Liver (tissue), 9 donors: ENCODE data around the gene SLC35E1. TPM values are rescaled to one million over a fixed set of nuclear protein-coding genes. Genes with fewer than 3 reads are reported as not detected.
A peak's percentile ranks its signal among the peaks of the same experiment; 100 is the strongest.

Source experiments
- DNase-seq: peaks from one replicate; pipeline ENCODE4 v3.0.0-alpha.2; 2017; ENCODE audit warnings: low spot score
- H3K27ac ChIP-seq, 2 donors: one replicate each; pipeline ENCODE4 v1.7.0; 2013; ENCODE audit warnings: inconsistent platforms in 2 of 2, low read length in 2 of 2, control low read depth in 1 of 2, low read depth in 1 of 2, mild to moderate bottlenecking in 1 of 2
- H3K27me3 ChIP-seq, 4 donors: one replicate each; pipeline versions ENCODE4 v1.6.1 to v1.7.0; 2013; ENCODE audit warnings: low read length in 3 of 4, inconsistent platforms in 1 of 4, mild to moderate bottlenecking in 1 of 4, moderate library complexity in 1 of 4; ENCODE audit not compliant: control insufficient read depth in 4 of 4, insufficient read depth in 4 of 4
- H3K36me3 ChIP-seq, 4 donors: one replicate each; pipeline versions ENCODE4 v1.6.1 to v1.7.0; 2013; ENCODE audit warnings: low read length in 3 of 4, mild to moderate bottlenecking in 3 of 4, low read depth in 1 of 4, moderate library complexity in 1 of 4; ENCODE audit not compliant: control insufficient read depth in 4 of 4, insufficient read depth in 3 of 4
- H3K4me1 ChIP-seq, 4 donors: one replicate each; pipeline versions ENCODE4 v1.6.1 to v1.7.0; 2013; ENCODE audit warnings: low read length in 3 of 4, mild to moderate bottlenecking in 3 of 4, moderate library complexity in 1 of 4; ENCODE audit not compliant: control insufficient read depth in 4 of 4, insufficient read depth in 4 of 4
- H3K4me3 ChIP-seq, 3 donors: one replicate each; pipeline versions ENCODE4 v1.6.1 to v1.7.0; 2013; ENCODE audit warnings: low read length in 3 of 3, control low read depth in 1 of 3, low read depth in 1 of 3, mild to moderate bottlenecking in 1 of 3
- H3K9ac ChIP-seq, 2 donors: one replicate each; pipeline ENCODE4 v1.7.0; 2013; ENCODE audit warnings: low read length in 2 of 2, mild to moderate bottlenecking in 2 of 2, moderate library complexity in 2 of 2, control low read depth in 1 of 2, low read depth in 1 of 2
- H3K9me3 ChIP-seq, 4 donors: one replicate each; pipeline versions ENCODE4 v1.6.1 to v1.7.0; 2013; ENCODE audit warnings: low read length in 3 of 4; ENCODE audit not compliant: control insufficient read depth in 4 of 4
- ATF3 ChIP-seq: IDR thresholded peaks from 2 replicates; pipeline ENCODE4 v1.6.1; 2016; ENCODE audit warnings: antibody characterized with exemption
- CTCF ChIP-seq: fragments of 150-350 bp; IDR thresholded peaks from 2 replicates; pipeline ENCODE4 v1.5.1; 2017; ENCODE audit warnings: improper control_type of control experiment, low read depth, low read length; ENCODE audit not compliant: missing input control
- EGR1 ChIP-seq, 2 donors: IDR thresholded peaks; 2 replicates each; pipeline ENCODE4 v1.6.1; 2016 to 2018; ENCODE audit warnings: antibody characterized with exemption in 2 of 2, low read depth in 2 of 2
- FOXA2 ChIP-seq: IDR thresholded peaks from 2 replicates; pipeline ENCODE4 v1.6.1; 2016; ENCODE audit warnings: antibody characterized with exemption
- GABPA ChIP-seq, 2 donors: IDR thresholded peaks in 1 of 2; conservative IDR thresholded peaks in 1 of 2; 2 replicates each; pipeline ENCODE4 v1.6.1; 2016; ENCODE audit warnings: antibody characterized with exemption in 2 of 2, mild to moderate bottlenecking in 1 of 2, moderate library complexity in 1 of 2
- HNF4A ChIP-seq, 2 donors: conservative IDR thresholded peaks; 2 replicates each; pipeline ENCODE4 v1.6.1; 2016; ENCODE audit warnings: antibody characterized with exemption in 2 of 2, mild to moderate bottlenecking in 2 of 2
- HNF4G ChIP-seq: IDR thresholded peaks from 2 replicates; pipeline ENCODE4 v1.6.1; 2016; ENCODE audit warnings: antibody characterized with exemption
- MAX ChIP-seq: IDR thresholded peaks from 2 replicates; pipeline ENCODE4 v1.6.1; 2016; ENCODE audit warnings: antibody characterized with exemption
- NR2F2 ChIP-seq: IDR thresholded peaks from 2 replicates; pipeline ENCODE4 v1.6.1; 2016; ENCODE audit warnings: antibody characterized with exemption
- RAD21 ChIP-seq, 2 donors: IDR thresholded peaks; 2 replicates each; pipeline ENCODE4 v1.6.1; 2016; ENCODE audit warnings: antibody characterized with exemption in 2 of 2, mild to moderate bottlenecking in 2 of 2
- RXRA ChIP-seq, 2 donors: IDR thresholded peaks; 2 replicates each; pipeline ENCODE4 v1.6.1; 2017 to 2018; ENCODE audit warnings: antibody characterized with exemption in 2 of 2, mild to moderate bottlenecking in 1 of 2
- SP1 ChIP-seq: IDR thresholded peaks from 2 replicates; pipeline ENCODE4 v1.6.1; 2018; ENCODE audit warnings: antibody characterized with exemption, mild to moderate bottlenecking
- YY1 ChIP-seq: IDR thresholded peaks from 2 replicates; pipeline ENCODE4 v1.6.1; 2016; ENCODE audit warnings: antibody characterized with exemption, mild to moderate bottlenecking
- ZBTB33 ChIP-seq: IDR thresholded peaks from 2 replicates; pipeline ENCODE4 v1.6.1; 2016; ENCODE audit warnings: antibody characterized with exemption
- WGBS: extraction: QIAGEN DNeasy Blood & Tissue Kit; methylation state at CpG from one replicate; pipeline ENCODE4 v1.1.7; 2013; 5-methylcytosine and 5-hydroxymethylcytosine counted together
- polyA plus RNA-seq, 2 donors: library from polyadenylated mRNA; stranded (reverse) in 1 of 2; unstranded in 1 of 2; fragments of 200-250 nt in 1 of 2; fragments of >200 nt in 1 of 2; fragmentation: Nextera tagmentation in 1 of 2; extraction: Ambion mirVana in 1 of 2; gene quantifications; one replicate each; pipeline versions ENCODE4 v1.2.1 to v1.2.3, GENCODE V29; 2013 to 2015
- total RNA-seq, 2 donors: library from RNA; depleted of rRNA; stranded (reverse); fragments of >200 nt; gene quantifications; one replicate each; pipeline ENCODE4 v1.2.3, GENCODE V29; 2014
- donor health status: healthy.
- donor health status: healthy.
- donor health status: healthy.
- donor health status: healthy.
- donor health status: healthy.

Gene SLC35E1
- total and polyA plus RNA-seq, 4 donors: 11.2 to 20.5 (median 12.1) TPM

GRCh38 chr19:16518483-16519229 is 53.6 kb downstream of the SLC35E1 start:
- WGBS: 90% methylated on average over 33 of the region's 33 CpGs
- no peak overlapping the region for H3K9ac ChIP-seq
- H3K27me3 ChIP-seq: no peaks in the 10 kb centered on the region
- no peak overlapping the region for H3K4me3 ChIP-seq
- H3K27ac ChIP-seq: no peak overlapping the region
- no peak for TF ChIP-seq GABPA (IDR thresholded peaks at IDR 0.05 in 1 of 2, conservative IDR thresholded peaks at IDR 0.05 in 1 of 2)
- DNase-seq: no peak
- no peaks in the 10 kb centered on the region for H3K9me3 ChIP-seq
- peaks cover 33 to 60% (median 38%) of the 10 kb centered on the region in 4 donors for H3K36me3 ChIP-seq
- H3K4me1 ChIP-seq: peaks cover 4 to 16% (median 11%) of the 10 kb centered on the region in 4 donors

- no peaks in the 10 kb centered on the region for H3K27me3 ChIP-seq
- WGBS: 86% methylated on average over 14 of the region's 14 CpGs
- H3K9ac ChIP-seq: no peak overlapping the region
- H3K27ac ChIP-seq: no peak overlapping the region
- peaks cover 4 to 16% (median 11%) of the 10 kb centered on the region in 4 donors for H3K4me1 ChIP-seq
- peaks cover 31 to 54% (median 34%) of the 10 kb centered on the region in 4 donors for H3K36me3 ChIP-seq
- no peaks in the 10 kb centered on the region for H3K9me3 ChIP-seq
- TF ChIP-seq FOXA2: no peak
- no peak for TF ChIP-seq YY1
- no peak for TF ChIP-seq ZBTB33
- TF ChIP-seq RAD21 (IDR thresholded peaks at IDR 0.05): no peak
- TF ChIP-seq HNF4A (conservative IDR thresholded peaks at IDR 0.05): no peak
- TF ChIP-seq ATF3: no peak
- TF ChIP-seq EGR1 (IDR thresholded peaks at IDR 0.05; ENCODE audit: low read depth in 2 of 2): no peak
- no peak for TF ChIP-seq SP1
- TF ChIP-seq RXRA (IDR thresholded peaks at IDR 0.05): no peak
- TF ChIP-seq MAX: no peak
- no peak for TF ChIP-seq CTCF
- TF ChIP-seq HNF4G: no peak
- no peak for TF ChIP-seq NR2F2
- peak; percentile 29 for DNase-seq
- H3K4me3 ChIP-seq: no peak overlapping the region
These were observed 54.2 kb downstream of the SLC35E1 start for GRCh38 chr19:16518061-16518460.
